T47D (cell line): ENCODE data around the gene KCP.

ENCODE experiments used
- DNase-seq, 2 experiments: peaks; one replicate each; pipeline versions ENCODE4 v3.0.0 to v3.0.0-alpha.2; 2011 to 2012; ENCODE audit warnings: low read depth in 1 of 2, low spot score in 1 of 2
- JUND ChIP-seq: IDR thresholded peaks from 2 replicates; pipeline ENCODE4 v1.6.1; 2012; ENCODE audit warnings: low read depth
- in situ Hi-C: cut with HindIII; loops from 2 replicates; pipeline ENCODE4 v1.10.0; 2016; ENCODE audit warnings: low sequenced_read_pairs, low pct_unique_long_range_greater_than_20kb

KCP gene

DNA sequence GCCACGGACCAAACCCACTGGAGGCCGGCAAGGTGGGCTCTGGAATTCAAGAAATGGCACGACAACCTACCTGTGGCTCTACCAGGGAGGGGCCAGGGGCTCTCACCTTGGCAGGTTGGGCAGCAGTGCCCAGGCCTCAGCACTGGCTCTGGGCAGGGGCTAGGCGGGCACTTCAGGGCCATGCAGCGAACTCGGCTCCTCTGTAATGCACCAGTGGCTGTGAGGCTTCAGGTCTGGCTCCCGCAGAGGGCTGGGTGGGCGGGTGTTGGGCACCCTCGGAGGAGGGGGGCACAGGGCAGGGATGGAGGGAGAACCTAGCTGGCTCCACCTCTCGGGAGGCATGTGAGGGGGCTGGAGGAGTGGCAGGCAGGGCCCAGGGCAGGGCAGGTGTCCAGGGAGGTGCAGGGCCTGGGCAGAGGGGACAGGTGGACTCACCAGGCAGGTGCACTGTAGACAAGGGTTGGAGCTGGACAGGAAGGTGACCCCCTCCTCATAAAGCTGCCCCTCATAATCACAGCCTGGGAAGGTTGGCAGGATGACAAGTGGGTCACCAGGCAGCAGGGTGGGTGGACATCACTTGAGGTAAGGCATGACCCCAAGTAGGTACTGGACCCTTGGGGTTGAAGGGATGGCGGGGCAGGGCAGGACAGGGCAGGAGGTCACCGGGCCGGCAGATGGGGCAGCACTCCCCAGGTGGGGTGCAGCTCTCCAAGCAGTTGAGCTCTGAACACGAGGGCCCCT is 6.7 kb downstream of the KCP start:
- no peak for TF ChIP-seq JUND
- in situ Hi-C loops = no loop called here
- no peak for DNase-seq

DNA sequence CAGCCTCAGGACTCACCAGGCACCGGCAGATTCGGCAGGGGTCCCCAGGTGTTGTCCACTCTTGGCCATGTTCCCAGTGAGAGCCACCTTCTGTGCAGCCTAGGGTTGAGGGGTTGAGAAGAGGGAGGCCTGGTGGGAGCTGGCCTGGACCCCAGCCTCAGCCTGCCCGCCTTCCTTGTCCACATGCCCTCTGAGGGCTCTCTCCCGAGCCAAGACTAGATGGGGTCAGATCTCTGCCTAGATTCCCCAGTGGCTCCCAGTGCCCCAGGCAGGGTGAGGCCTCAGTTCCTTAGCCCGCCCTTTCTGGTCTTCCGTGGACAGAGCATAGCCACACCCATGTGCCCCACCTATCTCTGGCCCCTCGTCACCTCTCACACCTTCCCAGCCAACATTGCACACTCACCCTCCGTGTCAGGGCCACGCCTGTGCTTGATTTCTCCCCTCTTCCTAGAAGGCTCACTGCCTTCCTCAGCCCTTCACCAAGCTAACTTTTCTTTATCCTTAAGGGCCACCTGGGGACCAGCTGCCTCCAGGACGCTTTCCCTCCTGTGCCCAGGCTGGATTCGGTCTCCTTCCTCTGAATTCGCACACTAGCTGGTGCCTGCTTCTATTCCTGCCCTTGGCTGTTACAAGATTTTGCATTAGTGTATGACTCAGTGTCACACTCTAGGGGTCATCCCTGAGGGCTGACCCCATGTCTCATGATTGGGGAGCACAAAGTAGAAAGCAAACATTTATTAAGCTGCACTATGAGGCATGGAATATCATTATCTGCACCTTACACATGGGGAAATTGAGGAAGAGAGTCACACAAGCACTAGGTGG is 7.5 kb downstream of the KCP start:
- in situ Hi-C loops = no loop called here
- DNase-seq = no peak
- no peak for TF ChIP-seq JUND

- no peak for TF ChIP-seq JUND
- DNase-seq = no peak
- in situ Hi-C loops = no loop called here
Measured at GRCh38 chr7:128900237-128900636, 10.3 kb downstream of the KCP start.

DNA sequence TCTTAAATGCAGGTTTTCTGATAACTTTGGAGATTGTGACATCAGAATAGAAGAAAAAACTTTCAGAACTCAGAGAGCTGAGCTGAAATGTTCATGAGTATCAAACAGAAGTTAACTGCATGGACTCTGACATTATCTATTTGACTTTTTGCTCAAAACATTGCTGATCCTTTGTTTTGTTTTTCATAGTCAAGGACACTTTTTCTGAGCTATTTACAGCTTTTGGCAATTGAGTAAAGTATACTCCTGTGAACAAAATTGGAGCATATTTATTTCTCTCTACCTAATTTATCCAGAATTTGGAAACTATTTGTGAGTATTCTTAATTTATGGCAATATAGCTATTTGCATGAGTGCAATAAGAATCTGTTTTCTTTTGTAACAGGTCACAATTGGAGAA is 11.1 kb downstream of the KCP start:
- in situ Hi-C loops = no loop called here
- DNase-seq = peak in 1 of 2 experiments; percentile 12

DNA sequence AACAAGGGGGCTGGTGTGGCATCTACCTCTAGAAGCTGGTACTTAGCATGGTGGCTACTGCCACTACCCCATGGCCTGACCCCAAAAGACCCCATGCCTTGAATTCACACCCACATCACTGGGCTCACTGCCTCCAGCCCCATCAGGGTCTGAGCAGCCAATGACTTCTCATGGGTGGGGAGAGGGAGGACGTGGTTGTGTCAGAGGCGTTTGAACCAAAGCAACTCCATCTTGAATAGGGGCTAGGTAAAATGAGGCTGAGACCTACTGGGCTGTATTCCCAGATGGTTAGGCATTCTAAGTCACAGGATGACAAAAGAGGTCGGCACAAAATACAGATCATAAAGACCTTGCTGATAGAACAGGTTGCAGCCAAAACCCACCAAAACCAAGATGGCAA is 15.2 kb downstream of the KCP start:
- DNase-seq = no peak
- no peak for TF ChIP-seq JUND
- in situ Hi-C loops = no loop called here

More for the DNA sequence above, 11.1 kb downstream of the KCP start:
- no peak for TF ChIP-seq JUND

- in situ Hi-C loops = no loop called here
- no peak for TF ChIP-seq JUND
- DNase-seq = no peak
Measured at GRCh38 chr7:128894101-128894440, 16.4 kb downstream of the KCP start.

GRCh38 chr7:128893251-128894100 is 17.0 kb downstream of the KCP start:
- no peak for DNase-seq
- TF ChIP-seq JUND = no peak
- in situ Hi-C loops = no loop called here

DNA sequence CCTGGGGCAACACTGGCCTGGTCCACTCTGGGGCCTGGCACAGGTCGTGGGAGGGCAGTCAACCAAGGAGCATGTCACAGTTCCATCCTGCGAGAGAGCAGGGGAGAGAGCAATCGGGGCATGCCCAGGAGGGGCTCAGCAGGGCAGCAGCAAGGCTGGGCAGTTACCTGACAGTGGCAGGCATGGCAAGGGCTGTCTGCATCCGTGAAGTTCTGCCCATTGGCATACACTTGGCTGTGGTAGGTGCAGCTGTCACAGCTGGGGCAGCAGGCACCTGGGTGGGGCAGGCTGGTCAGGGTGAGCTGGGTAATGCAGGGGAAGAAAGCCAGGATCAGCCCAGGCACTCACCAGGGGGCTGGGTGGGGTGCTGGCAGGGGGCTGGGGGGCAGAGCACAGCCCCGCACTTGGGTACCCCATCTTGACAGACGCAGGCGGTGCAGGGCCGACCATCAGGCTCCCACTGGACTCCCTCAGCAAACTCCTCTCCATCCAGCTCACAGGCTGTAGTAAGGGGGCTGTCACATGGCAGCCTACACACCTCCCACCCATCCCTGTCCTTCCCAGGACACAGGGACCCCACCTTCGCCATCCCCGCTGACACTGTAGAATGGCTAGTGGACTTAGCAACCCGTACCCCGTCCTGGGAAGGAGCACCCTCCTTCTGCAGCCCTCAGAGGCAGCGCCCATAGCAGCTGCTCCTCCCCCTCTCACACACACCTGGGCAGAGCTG is 17.8 kb downstream of the KCP start:
- in situ Hi-C loops = no loop called here
- DNase-seq = no peak
- TF ChIP-seq JUND = no peak

DNA sequence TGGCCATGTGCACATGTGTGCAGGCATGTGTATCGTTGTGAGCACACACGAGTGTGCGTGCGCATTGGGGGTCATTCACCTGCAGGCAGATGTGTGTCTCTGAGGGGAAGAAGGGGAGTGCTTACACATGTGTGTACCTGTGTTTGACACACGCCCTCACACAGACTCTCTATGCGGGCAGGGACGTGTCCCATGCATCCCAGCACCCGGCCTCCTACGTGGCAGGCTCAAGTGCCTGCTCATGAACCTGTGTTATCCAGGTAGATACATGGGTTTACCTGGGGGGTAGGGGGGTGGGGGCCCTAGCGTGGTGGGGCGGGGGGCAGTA is 18.6 kb downstream of the KCP start:
- TF ChIP-seq JUND = no peak
- no peak for DNase-seq
- in situ Hi-C loops = no loop called here

GRCh38 chr7:128891110-128891941 is 19.2 kb downstream of the KCP start:
- in situ Hi-C loops = no loop called here
- DNase-seq = peak in 1 of 2 experiments; percentile 63

GRCh38 chr7:128890306-128891109 is 20.0 kb downstream of the KCP start:
- TF ChIP-seq JUND = no peak
- peak; percentile 35 to 86 for DNase-seq
- in situ Hi-C loops = no loop called here

More at GRCh38 chr7:128891110-128891941, 19.2 kb downstream of the KCP start:
- no peak for TF ChIP-seq JUND
